Activated CD4-positive, alpha-beta T cell treated with anti-CD3 and anti-CD28 coated beads, Interleukin-2, amount 50 U/mL, for 4 hours (primary cell): ENCODE results near the gene CDC42BPA.
"Not testable (repeated sequence)": the region's sequence is repeated elsewhere in the genome, so short reads cannot be mapped to it uniquely, and the experiment has no call there.

Experiments
- DNase-seq, 2 experiments: peaks; one replicate each; pipeline ENCODE4 v3.0.0-alpha.2; 2020

CDC42BPA gene

DNA sequence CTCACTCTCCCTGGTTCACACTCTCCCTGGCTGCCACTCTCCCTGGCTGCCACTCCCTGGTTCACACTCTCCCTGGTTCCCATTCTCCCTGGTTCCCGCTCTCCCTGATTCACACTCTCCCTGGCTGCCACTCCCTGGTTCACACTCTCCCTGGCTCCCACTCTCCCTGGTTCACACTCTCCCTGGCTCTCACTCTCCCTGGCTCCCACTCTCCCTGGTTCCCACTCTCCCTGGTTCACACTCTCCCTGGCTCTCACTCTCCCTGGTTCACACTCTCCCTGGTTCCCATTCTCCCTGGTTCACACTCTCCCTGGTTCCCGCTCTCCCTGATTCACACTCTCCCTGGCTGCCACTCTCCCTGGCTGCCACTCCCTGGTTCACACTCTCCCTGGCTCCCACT lies 362.4 kb downstream of the CDC42BPA start:
- DNase-seq = not testable (repeated sequence)

DNA sequence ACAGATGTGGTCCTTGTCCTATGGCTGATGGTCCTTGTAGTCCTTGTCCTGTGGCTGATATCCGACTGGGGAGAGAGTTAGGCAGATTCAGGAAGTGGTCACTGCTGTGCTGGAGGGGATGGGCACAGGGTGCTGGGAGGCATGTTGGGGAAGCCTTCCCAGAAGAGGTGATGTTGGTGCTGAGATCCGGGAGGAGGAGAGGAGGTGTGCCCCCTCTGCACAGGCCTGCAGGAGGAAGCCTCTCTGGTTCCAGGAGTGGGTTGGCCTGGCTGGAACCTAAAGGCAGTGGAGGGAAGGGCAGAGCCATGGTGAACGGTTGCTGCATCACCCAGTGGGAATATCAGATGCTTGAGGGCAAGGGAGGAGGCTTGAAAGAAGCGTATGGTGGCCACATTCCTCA lies 363.5 kb downstream of the CDC42BPA start:
- no peak for DNase-seq

DNA sequence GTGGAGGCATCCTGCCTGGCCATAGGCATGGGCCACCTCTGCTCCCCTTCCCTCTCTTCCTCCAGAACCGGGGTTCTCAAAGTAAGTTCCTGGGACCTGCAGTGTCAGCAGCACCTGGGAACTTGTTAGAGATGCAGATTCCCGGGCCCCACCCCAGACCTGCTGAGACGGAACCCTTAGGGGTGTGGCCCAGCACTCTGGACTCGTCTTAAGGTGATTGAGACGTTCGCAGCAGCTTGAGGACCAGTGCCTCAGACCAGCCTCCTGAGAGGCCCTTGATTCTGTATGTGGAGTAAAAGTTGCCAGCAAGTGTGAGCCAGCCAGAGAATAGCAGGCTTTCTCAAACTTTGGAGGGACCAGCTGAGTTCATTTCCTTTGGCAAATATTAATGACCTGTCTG lies 364.0 kb downstream of the CDC42BPA start:
- no peak for DNase-seq

DNA sequence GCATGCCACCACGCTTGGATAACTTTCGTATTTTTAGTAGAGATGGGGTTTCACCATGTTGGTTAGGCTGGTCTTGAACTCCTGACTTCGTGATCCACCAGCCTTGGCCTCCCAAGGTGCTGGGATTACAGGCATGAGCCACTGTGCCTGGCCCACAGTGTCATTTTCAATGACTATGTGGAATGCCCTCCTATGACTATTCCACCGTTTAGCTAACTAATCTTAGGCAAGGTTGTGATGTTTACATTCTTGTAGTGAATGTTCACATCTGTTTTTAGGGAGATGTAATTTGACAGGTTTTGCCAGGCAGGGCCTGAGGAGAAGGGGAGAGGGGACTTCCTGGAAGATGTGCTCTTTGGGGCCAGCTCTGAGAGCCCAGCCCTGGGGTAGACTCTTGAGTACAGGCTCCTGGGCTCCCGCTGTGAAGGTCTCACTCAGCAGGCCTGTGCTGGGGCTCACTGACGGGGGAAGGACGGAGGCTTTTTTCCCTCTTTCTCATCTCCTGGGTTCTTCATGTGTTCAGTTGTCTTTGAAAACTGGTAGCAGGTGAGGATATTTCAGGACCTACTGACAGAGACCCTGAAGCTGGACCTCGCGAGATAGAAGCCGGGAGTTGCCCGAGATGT lies 365.0 kb downstream of the CDC42BPA start:
- no peak for DNase-seq

DNA sequence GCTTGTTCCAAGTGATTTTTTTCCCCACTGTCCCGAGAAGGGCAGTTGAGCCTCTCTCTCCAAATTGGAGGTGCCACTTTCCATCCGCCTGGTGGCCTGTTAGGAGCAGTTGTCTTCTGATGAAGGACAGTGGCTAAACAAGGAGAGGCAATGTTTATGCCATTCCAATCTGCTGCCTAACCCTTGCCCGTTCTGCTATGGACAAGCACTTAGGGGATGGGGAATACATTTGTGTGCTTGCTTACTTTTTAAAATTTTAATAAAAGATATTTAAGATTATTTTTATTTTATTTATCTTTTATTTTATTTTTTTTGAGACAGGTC lies 366.2 kb downstream of the CDC42BPA start:
- no peak for DNase-seq

DNA sequence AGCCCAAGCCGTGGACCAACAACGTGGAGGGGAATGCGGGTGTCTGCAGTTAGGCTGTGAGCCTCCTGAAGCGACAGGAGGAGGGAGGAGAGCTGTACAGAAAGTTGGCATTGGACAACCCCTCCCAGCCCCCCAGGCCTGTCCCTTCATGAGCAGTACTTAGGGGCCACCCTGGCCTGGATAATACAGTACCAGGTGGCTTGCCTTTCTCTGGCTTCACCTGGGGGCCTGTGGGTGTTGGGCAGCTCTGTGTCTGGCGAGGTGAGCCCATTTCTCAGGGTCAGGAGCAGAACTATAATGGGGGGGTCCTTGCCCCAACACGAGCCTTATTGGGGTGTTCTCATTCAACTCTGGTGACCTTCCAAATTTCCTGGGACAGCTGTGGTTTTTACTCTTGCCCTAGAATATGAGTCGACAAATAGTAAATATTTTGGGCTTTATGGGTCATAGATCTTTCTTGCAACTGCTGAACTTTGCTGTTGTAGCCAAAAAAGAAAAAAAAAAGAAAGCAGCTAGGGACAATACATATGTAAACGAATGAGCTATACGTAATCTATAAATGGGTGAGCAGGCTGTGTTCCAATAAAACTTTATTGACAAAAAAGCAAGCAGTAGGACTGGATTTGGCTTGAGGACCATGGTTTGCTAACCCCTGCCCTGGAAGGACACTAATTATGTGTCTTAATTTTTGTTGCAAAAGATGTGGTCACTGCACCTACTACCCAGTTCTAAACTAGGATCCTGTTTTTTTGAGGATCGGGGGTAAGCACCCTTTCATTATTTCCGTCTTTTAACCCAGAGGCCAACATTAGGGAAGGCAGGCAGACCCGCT lies 366.8 kb downstream of the CDC42BPA start:
- DNase-seq = no peak

GRCh38 chr1:226950871-226951270 lies 367.4 kb downstream of the CDC42BPA start:
- no peak for DNase-seq

DNA sequence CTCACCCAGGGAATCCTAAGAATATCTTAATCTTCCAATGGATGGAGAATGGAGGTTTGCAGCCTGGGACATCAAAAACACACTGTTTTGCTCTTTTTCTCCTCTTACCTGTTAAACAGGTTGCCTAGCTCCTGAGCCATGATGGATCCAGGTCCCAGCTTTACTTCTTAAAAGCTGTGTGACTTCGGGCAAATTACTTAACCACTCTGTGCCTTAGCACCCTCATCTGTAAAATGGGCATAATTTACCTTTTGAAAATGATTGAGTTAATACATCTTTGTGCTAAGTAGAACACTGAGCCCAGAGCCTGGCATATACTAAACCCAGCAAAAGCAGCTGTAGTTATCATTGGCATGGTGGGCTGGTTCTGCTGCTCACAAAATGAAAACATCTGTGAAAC lies 368.0 kb downstream of the CDC42BPA start:
- no peak for DNase-seq

DNA sequence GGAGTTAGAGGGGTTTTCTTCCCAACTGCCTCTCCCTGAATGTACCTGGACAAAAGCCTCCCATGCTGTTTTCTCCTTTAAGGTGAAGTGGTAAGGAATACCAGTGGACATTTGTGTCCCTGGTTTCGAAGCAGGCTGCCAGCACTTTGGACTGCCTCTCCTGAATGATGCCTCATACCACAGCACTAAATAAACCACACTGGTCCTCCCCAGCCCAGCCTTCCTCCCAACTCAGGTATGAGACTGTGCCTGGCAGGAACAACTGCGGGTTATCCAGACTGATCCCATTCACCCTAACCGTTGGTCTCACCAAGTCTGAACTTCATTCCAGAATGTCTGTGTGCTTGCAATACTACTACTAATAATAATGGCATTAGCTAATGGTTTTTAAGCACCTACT lies 368.9 kb downstream of the CDC42BPA start:
- DNase-seq = no peak

- no peak for DNase-seq
Measured at GRCh38 chr1:226948996-226949395, 369.3 kb downstream of the CDC42BPA start.

DNA sequence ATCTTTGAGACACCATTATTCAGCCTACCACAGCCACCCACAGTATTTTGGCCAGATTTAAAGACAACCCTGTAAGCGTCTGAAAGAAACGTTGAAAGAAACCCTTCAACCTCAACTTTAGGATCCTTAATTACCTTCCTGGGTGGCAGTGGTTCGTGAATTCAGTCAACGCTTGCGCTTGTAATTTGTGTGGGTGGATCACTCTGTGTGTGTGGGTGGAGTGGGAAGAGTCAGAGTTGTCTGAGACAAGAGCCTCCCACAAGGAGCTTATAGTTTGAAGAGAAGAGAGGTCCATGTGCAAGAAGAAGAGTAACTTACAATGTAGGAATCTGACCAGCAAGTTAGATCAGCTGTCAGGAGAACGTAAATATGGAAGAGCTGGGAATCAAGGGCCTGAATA lies 369.8 kb downstream of the CDC42BPA start:
- DNase-seq = no peak

DNA sequence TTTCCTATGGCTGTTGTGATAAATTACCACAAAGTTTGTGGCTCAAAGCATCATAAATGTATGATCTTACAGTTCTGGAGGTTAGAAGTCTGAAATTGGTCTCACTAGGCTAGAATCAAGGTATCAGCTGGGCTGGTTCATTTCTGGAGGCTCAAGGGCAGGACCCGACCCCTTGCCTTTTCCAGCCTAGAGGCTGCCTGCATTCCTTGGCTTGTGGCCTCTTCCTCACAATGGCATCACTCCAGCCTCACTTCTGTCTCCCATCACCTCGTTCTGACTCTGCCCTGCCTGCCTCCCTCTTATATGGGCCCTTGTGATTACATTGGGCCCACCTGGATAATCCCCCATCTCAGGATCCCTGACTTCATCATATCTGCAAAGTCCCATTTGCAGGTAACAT lies 370.2 kb downstream of the CDC42BPA start:
- no peak for DNase-seq

GRCh38 chr1:226946841-226947240 lies 371.5 kb downstream of the CDC42BPA start:
- no peak for DNase-seq

DNA sequence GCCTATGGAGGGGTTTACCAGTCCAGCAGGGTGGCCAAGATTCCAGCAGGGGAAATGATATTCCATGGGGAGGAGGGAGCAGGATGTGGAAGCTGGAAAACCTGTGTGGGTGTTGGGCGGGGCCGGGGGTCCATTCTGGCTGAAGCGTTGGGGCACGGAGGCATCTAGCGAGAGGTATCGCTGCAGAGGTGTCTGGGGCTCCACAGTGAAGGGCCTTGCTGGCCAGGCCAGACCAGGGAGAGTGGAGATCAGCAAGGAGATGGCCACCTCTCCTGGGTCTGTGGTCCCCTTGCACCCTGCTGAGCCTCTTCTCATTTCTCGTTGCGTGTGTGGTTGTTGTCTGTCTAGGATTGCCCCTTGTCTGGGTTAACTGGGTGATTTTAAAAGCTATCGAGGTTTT lies 372.0 kb downstream of the CDC42BPA start:
- DNase-seq = no peak

- no peak for DNase-seq
Measured at GRCh38 chr1:226945858-226946245, 372.4 kb downstream of the CDC42BPA start.

DNA sequence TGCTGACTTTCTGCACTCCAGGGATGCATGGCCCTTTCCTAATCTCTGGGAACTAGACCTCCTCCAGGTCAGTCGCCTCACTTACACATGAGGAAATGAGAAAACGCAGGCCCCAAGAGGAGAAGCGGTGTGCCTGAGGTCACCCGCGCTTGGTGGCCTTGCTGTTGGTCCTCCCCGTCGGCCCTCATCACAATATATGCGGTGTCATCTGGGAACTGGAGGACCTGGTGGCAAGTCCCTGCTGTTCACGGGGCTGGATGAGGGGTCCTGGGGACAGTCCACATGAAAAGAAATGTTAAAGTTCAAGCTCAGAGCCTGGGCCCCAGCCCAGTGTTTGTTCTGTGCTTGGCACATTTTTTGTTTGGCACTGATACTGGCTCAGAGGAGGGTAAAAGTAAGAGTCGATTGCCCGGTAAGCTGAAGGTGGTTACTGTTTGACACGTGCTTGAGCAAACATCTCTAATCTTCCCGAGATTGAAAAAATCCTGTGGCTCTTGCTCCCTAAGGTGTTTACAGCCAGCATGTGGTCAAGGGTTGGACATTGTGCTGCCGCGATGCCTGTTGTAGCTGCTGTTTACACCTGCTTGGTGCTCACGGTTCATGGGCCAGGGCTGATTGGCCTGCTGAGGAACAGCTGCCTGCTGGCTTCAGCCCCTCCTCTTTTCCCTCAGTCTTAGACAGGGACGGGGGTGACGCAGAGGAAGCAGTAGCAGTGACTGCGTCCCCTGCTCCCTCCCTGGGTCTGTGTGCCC lies 373.0 kb downstream of the CDC42BPA start:
- no peak for DNase-seq

- DNase-seq = no peak
Measured at GRCh38 chr1:226943927-226944326, 374.4 kb downstream of the CDC42BPA start.

DNA sequence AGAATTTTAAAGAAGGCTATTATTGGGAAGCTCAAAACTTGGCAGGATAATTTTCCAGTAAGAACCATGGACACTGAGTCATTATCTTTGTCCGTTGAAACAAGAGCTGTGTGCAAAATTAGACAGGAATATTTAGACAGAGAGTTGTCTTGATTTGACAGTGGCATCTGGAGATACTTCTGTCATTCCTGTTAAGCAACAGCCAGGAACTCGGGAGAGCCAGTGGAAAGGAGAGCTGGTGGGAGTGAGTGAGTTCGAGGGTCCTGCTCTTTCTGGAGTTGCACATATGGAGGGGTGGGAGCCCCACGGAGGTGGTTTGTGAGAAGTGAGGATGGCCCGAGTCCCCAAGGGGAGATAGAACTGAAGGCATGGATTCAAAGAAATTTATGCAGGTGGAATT lies 375.1 kb downstream of the CDC42BPA start:
- DNase-seq = no peak

DNA sequence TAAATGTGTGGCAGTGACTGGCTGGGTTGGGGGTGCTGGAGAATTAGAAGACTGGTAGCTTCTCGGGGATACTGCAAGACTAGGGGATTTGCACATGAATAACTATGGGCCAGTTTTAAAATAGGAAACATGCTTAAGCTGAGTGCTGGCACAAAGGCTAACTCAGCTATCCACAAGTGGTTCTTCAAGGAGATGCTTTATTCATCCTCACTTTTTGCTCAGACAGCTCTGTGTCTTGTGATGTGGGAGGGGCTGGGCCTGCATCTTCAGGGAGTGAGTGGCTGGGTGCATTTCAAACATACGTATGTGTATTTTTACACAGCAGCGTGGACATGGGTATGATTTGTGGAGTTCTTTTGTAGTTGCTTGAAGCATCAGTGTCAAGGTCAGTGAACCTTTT lies 375.9 kb downstream of the CDC42BPA start:
- DNase-seq = no peak

GRCh38 chr1:226940806-226941067 lies 377.6 kb downstream of the CDC42BPA start:
- no peak for DNase-seq

GRCh38 chr1:226940029-226940805 lies 378.1 kb downstream of the CDC42BPA start, which contains the start of gene COQ8A:
COQ8A (plus strand) TSS chr1:226940294; CDS start chr1:226961386, 21,092 bp downstream.
- peak; percentile 96 to 98 for DNase-seq
